Stimulated activated CD4-positive, alpha-beta T cell treated with anti-CD3 and anti-CD28 coated beads, TNF-alpha, amount 100 ng/mL, for 4 hours (primary cell): ENCODE measurements around the gene ACHE.
"Not testable (repeated sequence)": the region's sequence is repeated elsewhere in the genome, so short reads cannot be mapped to it uniquely, and the experiment has no call there.

ENCODE experiments used
- DNase-seq, 3 experiments: peaks; one replicate each; pipeline ENCODE4 v3.0.0-alpha.2; 2020; ENCODE audit warnings: low read depth in 3 of 3

The ACHE gene

GRCh38 chr7:100895701-100895955 lies at the start of gene ACHE:
Gene ACHE (minus strand): TSS chr7:100895888. CDS start chr7:100894232, 1,656 bp downstream.
- DNase-seq: no peak

- DNase-seq: no peak
These were observed 48.5 kb upstream of the ACHE start for GRCh38 chr7:100944138-100944537.

DNA sequence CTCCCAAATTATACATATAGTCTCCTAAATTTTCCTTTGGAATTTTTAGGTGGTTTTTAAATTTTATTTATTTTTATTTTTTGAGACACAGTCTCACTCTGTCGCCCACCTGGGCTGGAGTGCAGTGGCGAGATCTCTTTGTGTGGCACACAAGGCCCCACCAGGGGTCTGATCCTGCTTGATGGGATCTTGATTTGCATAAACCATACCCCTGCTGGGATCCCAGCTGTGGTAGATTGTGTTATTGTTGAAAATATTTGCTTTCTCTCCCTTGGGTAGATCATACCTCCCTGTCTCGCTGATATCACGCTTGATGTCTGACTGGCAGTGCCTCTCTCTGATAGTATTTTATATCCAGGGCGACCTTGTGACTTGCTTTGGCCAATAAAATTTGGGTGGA lies 48.0 kb upstream of the ACHE start:
- no peak for DNase-seq

GRCh38 chr7:100942045-100942774 lies 46.5 kb upstream of the ACHE start:
- DNase-seq: no peak

DNA sequence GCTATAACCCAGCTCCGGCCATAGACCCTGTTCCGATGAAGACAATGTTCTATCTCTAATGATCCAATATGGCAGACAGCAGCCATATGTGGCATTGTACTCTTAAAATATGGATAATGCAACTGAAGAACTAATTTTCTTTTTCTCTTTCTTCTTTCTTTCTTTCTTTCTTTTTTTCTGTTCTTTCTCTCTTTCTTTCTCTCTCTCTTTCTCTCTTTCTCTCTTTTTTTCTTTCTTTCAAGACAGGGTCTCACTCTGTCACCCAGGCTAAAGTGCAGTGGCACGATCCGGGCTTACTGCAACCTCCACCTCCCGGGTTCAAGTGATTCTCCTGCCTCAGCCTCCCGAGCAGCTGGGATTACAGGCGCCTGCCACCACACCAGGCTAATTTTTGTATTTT lies 40.5 kb upstream of the ACHE start:
- not testable (repeated sequence) for DNase-seq

- DNase-seq: not testable (repeated sequence)
These were observed 39.7 kb upstream of the ACHE start for GRCh38 chr7:100935381-100935780.

DNA sequence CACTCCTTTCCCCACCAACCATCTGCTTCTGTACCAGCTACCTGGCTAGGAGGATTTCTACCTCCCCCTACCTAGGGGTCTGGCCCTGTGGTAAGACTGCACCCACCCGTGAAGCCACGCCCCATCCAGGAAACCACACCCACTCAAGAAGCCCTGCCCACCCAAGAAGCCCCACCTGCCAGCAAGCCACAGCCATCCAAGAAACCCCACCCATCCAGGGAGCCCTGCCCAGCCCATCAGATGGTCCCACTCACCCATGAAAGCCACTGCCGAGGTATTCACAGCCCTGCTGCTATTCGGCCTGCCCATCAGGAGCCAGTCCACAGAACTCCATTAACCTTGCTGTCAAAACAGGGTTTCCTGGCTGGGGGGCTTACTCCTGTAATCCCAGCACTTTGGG lies 38.0 kb upstream of the ACHE start:
- no peak for DNase-seq

DNA sequence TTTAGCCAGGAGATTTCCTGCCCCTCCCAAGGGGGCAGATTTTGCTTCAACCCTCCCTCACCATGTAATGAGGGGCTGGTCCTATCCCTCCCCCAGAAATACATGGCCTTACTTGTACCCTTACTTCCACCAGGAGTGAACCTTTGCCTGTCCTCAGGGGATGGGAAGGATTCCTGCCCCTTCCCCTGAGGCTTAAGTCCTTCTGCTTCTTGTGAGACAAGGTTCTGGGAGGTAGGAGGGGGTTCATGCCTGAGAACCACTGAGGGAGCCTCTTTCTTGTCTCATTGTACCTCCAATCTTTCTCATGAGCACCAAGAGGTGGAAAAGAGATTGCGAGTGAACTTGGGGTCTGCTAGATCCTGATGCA lies 34.1 kb upstream of the ACHE start:
- no peak for DNase-seq

GRCh38 chr7:100923616-100924015 lies 27.9 kb upstream of the ACHE start:
- not testable (repeated sequence) for DNase-seq

GRCh38 chr7:100921039-100921438 lies 25.4 kb upstream of the ACHE start:
- no peak for DNase-seq

DNA sequence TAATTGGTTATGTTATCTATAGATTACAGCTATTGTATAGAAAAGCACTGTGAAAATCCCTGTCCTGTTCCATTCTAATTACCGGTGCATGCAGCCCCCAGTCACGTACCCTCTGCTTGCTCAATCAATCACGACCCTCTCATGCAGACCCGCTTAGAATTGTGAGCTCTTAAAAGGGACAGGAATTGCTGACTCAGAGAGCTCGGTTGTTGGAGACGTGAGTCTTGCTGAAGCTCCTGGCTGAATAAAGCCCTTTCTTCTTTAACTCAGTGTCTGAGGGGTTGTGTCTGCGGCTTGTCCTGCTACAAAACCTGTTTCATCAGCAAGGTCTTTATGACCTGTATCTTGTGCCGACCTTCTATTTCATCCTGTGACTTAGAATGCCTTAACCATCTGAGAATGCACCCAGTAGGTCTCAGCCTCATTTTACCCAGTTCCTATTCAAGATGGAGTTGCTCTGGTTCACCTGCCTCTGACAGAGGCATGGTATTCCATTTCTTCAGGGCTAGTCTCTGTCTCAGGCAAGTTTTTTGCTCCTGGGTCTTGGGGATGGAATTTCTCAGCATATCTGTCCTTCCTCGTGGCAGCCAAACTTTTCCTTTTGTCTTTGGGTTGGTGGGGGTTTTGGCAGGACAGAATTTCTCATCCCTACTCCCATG lies 24.2 kb upstream of the ACHE start:
- DNase-seq: not testable (repeated sequence)

GRCh38 chr7:100919335-100919734 lies 23.6 kb upstream of the ACHE start:
- DNase-seq: not testable (repeated sequence)

- no peak for DNase-seq
These were observed 19.3 kb upstream of the ACHE start for GRCh38 chr7:100914879-100915447.

DNA sequence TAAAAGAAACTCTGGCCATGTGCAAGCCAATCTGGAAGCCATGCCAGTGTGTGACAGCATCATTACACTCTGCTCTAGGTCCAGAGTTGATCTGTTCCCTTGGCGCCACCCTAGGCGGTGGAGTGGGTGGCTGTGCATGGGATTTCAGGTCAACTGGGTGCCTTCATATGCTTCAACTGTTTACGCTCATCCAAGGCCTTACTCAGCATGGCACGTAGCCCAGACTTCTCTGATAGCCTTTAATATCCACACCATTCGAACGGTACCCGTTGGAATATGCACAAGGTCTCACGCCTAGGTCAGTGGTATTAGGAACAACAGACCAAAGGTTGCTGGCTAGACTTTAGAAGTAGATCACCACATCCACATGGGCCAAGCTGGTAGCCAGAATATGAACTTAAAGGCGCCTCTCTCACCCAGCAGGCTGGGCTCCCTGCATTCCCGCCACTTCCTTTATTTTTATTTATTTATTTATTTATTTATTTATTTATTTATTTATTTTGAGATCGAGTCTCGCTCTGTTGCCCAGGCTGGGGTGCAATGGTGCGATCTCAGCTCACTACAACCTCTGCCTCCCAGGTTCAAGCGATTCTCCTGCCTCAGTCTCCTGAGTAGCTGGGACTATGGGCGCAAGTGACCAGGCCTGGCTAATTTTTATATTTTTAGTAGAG lies 18.7 kb upstream of the ACHE start:
- DNase-seq: no peak

DNA sequence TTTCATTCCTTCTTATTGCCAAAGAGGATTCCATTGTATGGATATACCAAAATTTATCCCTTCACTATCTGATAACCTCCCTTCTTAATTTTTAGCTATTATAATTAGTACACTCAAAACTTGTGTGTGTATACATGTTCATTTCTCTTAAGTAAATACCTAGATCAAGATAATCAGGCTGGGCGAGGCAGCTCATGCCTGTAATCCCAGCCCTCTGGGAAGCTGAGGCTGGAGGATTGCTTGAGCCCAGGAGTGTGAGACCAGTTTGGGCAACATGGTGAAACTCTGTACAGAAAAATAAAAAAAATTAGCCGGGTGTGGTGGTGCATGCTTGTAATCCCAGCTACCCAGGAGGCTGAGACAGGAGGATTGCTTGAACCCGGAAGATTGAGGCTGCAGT lies 15.8 kb upstream of the ACHE start:
- DNase-seq: no peak

GRCh38 chr7:100910443-100910842 lies 14.8 kb upstream of the ACHE start:
- DNase-seq: not testable (repeated sequence)

DNA sequence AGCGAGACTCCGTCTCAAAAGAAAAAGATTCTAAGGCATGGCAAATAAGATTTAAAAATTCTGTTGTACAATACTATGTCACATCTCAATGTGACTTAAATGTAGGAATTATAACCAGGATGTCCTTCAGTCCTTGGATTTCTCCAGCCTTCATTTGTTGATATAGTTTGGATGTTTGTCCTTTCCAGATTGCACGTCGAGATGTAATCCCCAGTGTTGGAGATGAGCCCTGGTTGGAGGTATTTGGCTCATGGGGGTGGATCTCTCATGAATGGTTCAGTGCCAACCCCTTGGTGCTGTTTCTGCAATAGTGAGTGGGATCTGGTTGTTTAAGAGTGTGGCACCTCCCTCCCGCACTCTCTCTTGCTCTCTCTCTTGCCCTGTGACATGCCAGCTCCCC lies 12.8 kb upstream of the ACHE start:
- no peak for DNase-seq

DNA sequence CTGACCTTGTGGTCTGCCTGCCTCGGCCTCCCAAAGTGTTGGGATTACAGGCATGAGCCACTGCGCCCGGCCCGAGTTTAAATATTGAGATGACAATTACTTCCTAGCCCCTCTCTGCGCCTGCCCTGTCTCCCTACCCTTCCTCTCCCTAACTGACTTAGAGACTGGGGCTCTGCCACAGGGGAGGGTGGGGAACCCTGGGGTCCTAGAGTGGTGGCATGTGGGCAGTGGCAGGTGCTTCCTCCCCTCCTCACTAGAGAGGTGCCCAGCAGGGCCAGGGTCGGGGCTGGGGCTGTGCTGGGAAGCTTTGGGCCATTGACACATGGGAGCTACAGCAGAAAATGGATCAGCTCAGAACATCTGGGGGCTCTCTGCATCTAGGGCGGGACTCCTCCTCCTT lies 7.0 kb upstream of the ACHE start:
- no peak for DNase-seq

DNA sequence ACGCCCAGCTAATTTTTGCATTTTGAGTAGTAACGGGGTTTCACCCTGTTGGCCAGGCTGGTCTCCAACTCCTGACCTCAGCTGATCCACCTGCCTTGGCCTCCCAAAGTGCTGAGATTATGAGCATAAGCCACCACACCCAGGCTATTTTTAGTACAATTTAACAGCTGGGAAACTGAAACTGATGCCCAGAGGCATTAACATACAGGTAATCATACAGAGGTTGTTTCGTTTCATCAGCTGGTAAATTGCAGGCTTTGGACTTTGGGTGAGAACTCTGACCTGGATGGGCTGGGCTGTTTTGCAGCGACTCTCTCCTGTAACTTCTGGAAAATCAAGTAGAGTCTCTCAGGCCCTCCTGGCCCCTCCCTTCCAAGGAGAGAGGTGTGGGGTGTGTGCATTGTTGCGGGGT lies 6.2 kb upstream of the ACHE start:
- DNase-seq: no peak

GRCh38 chr7:100900978-100901377 lies 5.3 kb upstream of the ACHE start:
- DNase-seq: no peak

DNA sequence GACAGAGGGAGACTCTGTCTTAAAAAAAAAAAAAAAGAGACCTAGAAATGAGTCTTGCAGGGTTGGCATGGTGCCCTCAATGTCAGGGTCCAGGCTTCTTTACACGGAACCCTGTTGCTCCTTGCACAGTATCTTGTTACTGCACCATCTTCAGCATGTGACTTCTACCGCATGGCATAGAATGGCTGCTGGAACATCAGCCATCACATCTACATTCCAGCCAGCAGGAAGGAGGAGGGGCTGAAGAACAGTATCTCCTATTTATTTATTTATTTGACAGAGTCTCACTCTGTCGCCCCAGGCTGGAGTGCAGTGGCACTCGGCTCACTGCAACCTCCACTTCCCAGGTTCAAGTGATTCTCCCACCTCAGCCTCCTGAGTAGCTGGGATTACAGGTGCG lies 3.7 kb upstream of the ACHE start:
- DNase-seq: no peak

DNA sequence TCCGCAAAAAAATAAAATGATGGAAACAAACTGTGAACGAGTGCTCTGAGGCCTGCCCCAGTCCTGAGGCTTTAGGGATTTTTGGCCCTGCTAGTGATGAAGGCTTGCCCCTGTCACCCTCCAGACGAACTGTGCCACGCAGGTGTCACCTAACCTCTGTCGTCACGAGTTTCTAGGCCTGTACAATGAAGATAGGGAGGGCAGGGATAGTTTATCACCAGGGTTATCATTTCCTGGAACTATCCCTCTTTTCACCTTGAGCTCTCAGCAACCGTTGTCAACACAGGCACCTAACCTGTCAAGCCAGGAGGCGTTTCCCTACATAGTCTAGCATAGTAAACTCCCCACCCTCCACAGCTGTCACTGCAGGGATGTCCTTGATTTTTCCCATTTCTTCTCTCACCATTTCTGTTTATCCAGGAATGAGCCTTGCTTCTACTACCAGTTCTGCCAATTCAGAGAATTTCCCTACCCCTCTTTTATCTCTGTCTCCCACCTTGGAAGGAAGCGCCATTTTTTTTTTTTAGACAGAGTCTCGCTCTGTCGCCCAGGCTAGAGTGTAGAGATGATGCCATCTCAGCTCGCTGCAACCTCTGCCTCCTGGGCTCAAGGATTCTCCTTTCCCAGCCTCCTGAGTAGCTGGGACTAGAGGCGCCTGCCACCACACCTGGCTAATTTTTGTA lies 2.2 kb upstream of the ACHE start:
- DNase-seq: no peak
